GM21367 (cell line): Measurements from ENCODE around the gene NPW.
"Not testable (repeated sequence)": the region's sequence is repeated elsewhere in the genome, so short reads cannot be mapped to it uniquely, and the experiment has no call there.

Source experiments
- ATAC-seq: cut with Tn5 transposase; IDR thresholded peaks from one replicate; pipeline ENCODE4 v1.9.1; 2021; ENCODE audit not compliant: unreplicated experiment

NPW gene

GRCh38 chr16:2019921-2020831 is 591 bp downstream of the NPW start:
- ATAC-seq = no peak

GRCh38 chr16:2022723-2023091 is 3.1 kb downstream of the NPW start:
- ATAC-seq = no peak

- ATAC-seq = no peak
Measured at GRCh38 chr16:2023092-2024031, 3.8 kb downstream of the NPW start.

GRCh38 chr16:2024032-2024420 is 4.4 kb downstream of the NPW start:
- no peak for ATAC-seq

GRCh38 chr16:2025251-2025650 is 5.7 kb downstream of the NPW start:
- ATAC-seq = no peak

DNA sequence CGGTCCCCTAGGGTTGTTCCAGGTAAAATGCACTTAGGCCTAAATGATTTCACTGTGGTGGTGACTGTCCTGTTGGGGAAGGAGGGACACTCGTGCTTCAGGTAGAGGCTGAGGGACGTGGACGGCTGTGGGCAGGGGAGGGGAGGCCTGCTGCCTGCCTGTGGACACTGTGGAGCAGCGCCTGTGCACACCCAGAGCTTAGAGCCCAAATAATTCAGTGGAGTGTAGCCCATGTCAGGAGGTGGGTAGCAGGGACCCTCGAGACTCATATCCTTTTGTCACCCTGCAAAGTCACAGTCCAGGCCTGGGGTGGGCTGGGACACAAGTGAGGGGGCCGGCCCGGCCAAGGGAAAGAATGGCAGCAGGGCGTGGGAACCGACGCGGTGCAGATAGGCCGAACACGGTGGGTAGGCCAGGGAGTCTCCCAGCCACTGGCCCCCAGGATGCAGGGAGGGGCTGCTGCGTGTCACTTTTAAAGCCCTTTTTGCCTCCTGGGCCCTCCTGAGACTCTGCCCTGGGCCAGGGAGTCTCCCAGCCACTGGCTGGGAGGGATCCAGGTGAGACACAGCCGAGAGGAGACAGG is 6.4 kb downstream of the NPW start:
- no peak for ATAC-seq

- no peak for ATAC-seq
Measured at GRCh38 chr16:2026461-2027023, 7.0 kb downstream of the NPW start, which contains the start of gene NHERF2. NHERF2 (plus strand) TSS chr16:2026902; CDS start chr16:2027006, 104 bp downstream.

GRCh38 chr16:2027024-2028010 is 7.7 kb downstream of the NPW start:
- no peak for ATAC-seq

- ATAC-seq = no peak
Measured at GRCh38 chr16:2028146-2028545, 8.6 kb downstream of the NPW start.

- no peak for ATAC-seq
Measured at GRCh38 chr16:2028620-2029220, 9.1 kb downstream of the NPW start.

GRCh38 chr16:2029350-2029749 is 9.8 kb downstream of the NPW start:
- no peak for ATAC-seq

DNA sequence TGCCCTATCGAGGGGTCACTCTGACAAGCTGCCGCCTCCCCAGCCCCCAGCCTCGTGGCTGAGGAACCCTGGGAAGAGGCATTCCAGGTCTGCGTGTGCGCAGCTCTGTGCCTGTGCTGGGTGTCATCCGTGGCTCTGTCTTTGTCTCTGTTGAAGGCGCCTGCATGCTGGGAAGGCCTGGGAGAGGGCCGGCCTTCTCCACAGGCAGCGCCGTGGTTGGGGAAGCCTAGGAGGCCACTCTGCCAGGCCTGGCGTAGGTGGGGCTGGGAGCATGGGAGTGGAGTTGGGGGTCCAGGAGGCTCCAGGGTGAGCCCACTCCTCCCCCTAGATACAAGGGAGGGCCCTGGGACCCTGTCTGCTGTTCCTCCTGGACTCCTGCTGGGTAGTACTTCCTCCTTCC is 10.5 kb downstream of the NPW start:
- ATAC-seq = no peak

GRCh38 chr16:2031081-2031577 is 11.5 kb downstream of the NPW start:
- ATAC-seq = no peak

- no peak for ATAC-seq
Measured at GRCh38 chr16:2032285-2033056, 12.9 kb downstream of the NPW start.

DNA sequence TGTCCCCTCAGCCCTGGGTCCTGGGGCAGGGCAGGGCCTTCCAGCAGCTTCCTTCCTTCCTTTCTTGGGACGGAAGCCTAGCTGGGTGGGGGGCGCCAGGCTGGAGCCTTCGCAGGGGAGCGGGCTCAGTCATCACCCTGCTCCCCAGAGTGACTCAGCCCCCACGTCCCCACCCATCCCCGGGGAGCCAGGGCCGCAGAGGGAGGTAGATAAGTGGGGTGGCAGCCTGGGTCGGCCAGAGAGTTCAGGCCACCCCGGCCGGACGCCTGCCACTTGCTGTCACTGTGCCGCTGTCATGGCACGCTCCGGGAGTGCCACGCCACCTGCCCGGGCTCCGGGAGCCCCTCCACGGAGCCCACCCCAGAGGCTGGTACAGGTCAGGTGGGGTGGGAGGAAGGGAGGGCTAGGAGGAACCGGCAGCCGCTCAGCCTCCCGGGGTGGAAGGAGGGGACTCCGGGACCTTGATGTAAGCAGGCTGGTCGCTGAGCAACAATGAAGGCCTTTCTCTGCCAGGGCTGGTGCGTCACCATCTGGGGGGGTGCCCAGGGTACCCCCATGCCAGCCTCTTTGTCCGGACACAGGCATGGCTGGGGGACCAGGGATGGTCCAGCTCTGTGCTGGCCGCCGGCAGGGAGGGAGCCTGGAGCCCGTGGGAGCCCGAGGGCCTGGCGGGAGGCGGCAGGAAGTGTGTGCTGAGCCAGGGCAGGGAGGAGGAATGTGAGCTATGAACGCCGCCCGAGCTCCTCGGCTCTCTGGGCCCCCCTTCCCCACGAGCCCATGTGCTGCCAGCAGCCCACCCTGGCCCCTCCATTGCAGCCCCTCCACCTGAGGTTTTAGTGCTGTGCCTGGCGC is 13.7 kb downstream of the NPW start:
- no peak for ATAC-seq

- not testable (repeated sequence) for ATAC-seq
Measured at GRCh38 chr16:2033909-2034695, 14.5 kb downstream of the NPW start.
